ENCODE measurements around the gene PFKM. TPM values are rescaled to one million over a fixed set of nuclear protein-coding genes. Genes with fewer than 3 reads are reported as not detected.

The PFKM gene
- total RNA-seq, 2 donors from 2014 or later: 36.9 to 71.9 TPM

DNA sequence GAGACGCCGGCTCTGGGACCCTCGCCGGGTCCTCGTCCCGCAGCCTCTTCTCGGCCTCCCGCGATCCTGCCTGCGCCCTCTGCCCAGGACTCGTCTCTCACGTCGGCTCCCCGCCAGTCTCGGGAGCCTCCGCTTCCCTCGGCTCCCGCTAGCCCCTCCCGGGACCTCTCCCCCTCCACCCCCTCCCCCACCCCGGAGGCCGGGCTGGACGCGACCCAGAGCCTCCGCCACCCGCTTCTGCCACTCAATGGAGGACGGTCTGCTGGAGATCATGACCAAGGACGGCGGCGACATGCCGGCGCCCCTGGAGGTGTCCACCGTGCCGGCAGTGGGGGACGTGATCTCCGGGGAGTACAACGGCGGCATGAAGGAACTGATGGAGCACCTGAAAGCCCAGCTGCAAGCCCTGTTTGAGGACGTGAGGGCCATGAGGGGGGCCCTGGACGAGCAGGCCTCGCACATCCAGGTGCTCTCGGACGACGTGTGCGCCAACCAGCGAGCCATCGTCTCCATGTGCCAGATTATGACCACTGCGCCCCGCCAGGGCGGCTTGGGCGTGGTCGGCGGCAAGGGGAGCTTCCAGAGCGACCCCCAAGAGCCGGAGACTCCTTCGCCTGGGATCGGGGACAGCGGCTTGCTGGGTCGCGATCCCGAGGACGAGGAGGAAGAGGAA, 64.8 kb downstream of the PFKM start:
- TF ChIP-seq, protein P1, sequence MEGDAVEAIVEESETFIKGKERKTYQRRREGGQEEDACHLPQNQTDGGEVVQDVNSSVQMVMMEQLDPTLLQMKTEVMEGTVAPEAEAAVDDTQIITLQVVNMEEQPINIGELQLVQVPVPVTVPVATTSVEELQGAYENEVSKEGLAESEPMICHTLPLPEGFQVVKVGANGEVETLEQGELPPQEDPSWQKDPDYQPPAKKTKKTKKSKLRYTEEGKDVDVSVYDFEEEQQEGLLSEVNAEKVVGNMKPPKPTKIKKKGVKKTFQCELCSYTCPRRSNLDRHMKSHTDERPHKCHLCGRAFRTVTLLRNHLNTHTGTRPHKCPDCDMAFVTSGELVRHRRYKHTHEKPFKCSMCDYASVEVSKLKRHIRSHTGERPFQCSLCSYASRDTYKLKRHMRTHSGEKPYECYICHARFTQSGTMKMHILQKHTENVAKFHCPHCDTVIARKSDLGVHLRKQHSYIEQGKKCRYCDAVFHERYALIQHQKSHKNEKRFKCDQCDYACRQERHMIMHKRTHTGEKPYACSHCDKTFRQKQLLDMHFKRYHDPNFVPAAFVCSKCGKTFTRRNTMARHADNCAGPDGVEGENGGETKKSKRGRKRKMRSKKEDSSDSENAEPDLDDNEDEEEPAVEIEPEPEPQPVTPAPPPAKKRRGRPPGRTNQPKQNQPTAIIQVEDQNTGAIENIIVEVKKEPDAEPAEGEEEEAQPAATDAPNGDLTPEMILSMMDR (IDR thresholded peaks at IDR 0.05): no peak
- TF ChIP-seq POLR2A (IDR thresholded peaks at IDR 0.05) (no peak), POLR2AphosphoS5 (IDR thresholded peaks at IDR 0.05) (no peak)
- intact Hi-C loops (cut with DNase I): no loop called here
- no peaks in the 10 kb centered on the region for H3K36me3 ChIP-seq
- no peak overlapping the region for H3K27ac ChIP-seq
- whole genome bisulfite sequencing: 2% methylated on average over 28 of the region's 61 CpGs
- H3K4me1 ChIP-seq (replicated peaks): no peaks in the 10 kb centered on the region
- H3K9me3 ChIP-seq: no peaks in the 10 kb centered on the region
- H3K27me3 ChIP-seq (replicated peaks; ENCODE audit: insufficient read depth): peaks cover 18% of the 10 kb centered on the region
- no peak for DNase-seq (ENCODE audit: low spot score)
- H3K4me3 ChIP-seq: peak overlapping the region; percentile 34 to 40

DNA sequence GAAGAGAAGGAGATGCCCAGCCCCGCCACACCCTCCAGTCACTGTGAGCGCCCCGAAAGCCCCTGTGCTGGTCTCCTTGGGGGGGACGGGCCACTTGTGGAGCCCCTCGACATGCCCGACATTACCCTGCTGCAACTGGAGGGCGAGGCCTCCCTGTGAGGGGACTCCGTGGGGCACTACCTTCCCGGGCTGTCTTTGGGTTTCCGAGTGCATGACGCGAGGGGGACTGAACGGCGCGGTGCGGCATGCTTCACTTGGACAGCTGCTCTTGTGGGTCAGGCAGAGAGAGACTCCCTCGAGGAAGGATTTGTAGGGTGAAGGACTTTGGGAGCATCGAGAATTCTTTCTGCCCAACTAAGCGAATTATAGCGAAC, 65.4 kb downstream of the PFKM start:
- H3K27me3 ChIP-seq (replicated peaks; ENCODE audit: insufficient read depth): peaks cover 18% of the 10 kb centered on the region

DNA sequence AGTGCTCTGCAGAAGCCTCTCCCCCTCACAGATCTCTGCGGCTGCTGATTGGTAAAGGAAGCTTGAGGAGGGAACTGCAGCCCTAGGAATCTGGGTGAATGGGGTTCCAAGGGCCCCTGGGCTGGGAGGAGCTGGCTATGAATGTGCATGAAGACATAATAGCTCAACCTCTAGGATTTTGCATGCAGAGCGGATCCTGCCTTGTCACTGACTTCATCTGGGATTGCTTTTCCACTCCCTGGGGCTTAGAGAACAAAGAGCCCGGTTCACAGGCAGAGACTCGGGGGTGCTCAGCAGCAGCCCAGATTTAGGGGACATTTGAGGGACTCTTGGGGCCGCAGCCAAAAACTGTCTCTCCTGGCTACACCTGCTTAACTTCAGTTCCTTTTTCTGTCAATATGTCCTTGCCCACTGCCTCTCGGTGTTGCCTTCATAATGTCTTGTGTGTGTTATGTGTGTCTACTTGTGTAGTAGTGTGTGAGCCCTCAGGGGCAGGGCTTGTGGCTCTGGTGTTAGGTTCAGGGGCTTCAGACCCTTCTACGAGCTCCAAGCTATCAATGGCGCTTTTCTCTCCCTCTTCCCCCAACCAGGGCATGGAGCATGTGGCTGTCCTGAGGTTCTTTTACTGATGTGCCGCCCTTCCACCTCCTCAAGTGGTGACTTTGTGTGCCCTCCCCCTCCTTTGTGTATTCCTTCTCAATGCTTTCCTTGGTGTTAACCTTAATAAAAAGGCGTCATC, 66.2 kb downstream of the PFKM start:
- Histone ChIP-seq H3K4me1 (replicated peaks) (no peaks in the 10 kb centered on the region), H3K27ac (no peak overlapping the region), H3K36me3 (no peaks in the 10 kb centered on the region), H3K27me3 (replicated peaks; ENCODE audit: insufficient read depth) (peaks cover 18% of the 10 kb centered on the region), H3K4me3 (no peak overlapping the region), H3K9me3 (no peaks in the 10 kb centered on the region)
- DNase-seq (ENCODE audit: low spot score): no peak
- TF ChIP-seq, protein P1 (IDR thresholded peaks at IDR 0.05): no peak
- TF ChIP-seq POLR2A (IDR thresholded peaks at IDR 0.05): no peak
- no peak for TF ChIP-seq POLR2AphosphoS5 (IDR thresholded peaks at IDR 0.05)
- 70% methylated on average over 10 of the region's 10 CpGs for WGBS
- intact Hi-C loops (cut with DNase I): no loop called here

More for the DNA sequence above, 65.4 kb downstream of the PFKM start:
- DNase-seq (ENCODE audit: low spot score): no peak
- WGBS: 11% methylated on average over 20 of the region's 20 CpGs
- no peaks in the 10 kb centered on the region for H3K9me3 ChIP-seq
- no peaks in the 10 kb centered on the region for H3K36me3 ChIP-seq
- H3K27ac ChIP-seq: no peak overlapping the region
- H3K4me1 ChIP-seq (replicated peaks): no peaks in the 10 kb centered on the region
- intact Hi-C loops (cut with DNase I): no loop called here
- no peak for TF ChIP-seq POLR2A (IDR thresholded peaks at IDR 0.05)
- TF ChIP-seq, protein P1 (IDR thresholded peaks at IDR 0.05): no peak
- no peak for TF ChIP-seq POLR2AphosphoS5 (IDR thresholded peaks at IDR 0.05)
- peak overlapping the region; percentile 34 to 40 for H3K4me3 ChIP-seq

DNA sequence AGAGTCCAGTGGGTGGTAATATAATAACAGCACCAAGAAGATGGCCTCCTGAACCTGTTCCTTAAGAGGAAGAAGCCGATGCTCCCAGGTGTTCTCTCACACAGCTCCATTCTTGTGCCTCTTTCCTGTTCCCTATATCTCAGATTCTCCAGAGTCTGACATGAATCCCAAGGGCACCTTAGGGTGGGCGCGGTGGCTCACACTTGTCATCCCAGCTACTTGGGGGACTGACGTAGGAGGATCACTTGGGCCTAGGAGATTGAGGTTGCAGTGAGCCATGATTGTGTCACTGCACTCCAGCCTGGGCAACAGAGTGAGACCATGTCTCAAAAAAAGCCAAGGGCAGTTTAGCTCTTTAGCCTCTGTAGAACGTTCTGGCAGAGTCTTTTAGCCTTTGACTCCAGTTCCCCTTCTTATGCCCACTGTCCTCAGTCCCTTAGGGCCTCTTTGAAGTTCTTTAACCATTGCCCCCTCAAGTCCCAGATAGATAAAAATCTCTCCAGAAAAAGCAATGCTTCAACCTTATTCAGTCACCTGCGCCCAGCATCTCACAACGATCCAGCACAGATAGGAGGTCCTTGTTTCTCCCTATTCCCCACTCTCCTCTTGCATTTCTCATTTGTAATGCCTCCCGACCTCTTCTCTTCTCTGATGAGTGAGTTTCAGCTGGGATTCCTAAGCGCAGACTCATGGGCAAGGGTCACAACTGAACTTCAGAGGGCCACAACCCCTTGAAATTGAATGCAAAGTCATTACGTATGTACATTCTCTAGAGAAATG, 68.9 kb downstream of the PFKM start:
- Histone ChIP-seq H3K27me3 (replicated peaks; ENCODE audit: insufficient read depth) (peaks cover 13% of the 10 kb centered on the region), H3K36me3 (no peaks in the 10 kb centered on the region), H3K9me3 (no peaks in the 10 kb centered on the region), H3K4me3 (no peak overlapping the region), H3K4me1 (replicated peaks) (no peaks in the 10 kb centered on the region), H3K27ac (no peak overlapping the region)
- no peak for DNase-seq (ENCODE audit: low spot score)
- TF ChIP-seq POLR2AphosphoS5 (IDR thresholded peaks at IDR 0.05): no peak
- no peak for TF ChIP-seq POLR2A (IDR thresholded peaks at IDR 0.05)
- TF ChIP-seq, protein P1 (IDR thresholded peaks at IDR 0.05): no peak
- intact Hi-C loops (cut with DNase I): no loop called here
- WGBS: 88% methylated on average over 10 of the region's 10 CpGs

All from prostate gland (tissue), 2 donors.